NT2/D1 (cell line): ENCODE measurements around the gene TUBGCP6.

Source experiments
- DNase-seq: peaks from one replicate; pipeline ENCODE4 v3.0.0-alpha.2; 2011; ENCODE audit warnings: low read depth, low spot score
- H3K27me3 ChIP-seq: 2 replicates; pipeline ENCODE4 v1.6.0; 2011; ENCODE audit warnings: mild to moderate bottlenecking; ENCODE audit not compliant: insufficient read length, insufficient read depth
- H3K36me3 ChIP-seq: 2 replicates; pipeline ENCODE4 v1.6.1; 2011; ENCODE audit warnings: mild to moderate bottlenecking, low read length, mixed read lengths; ENCODE audit not compliant: insufficient read depth, insufficient read length
- H3K4me1 ChIP-seq: 2 replicates; pipeline ENCODE4 v1.5.1; 2011; ENCODE audit not compliant: insufficient read depth, insufficient read length
- H3K4me3 ChIP-seq: 2 replicates; pipeline ENCODE4 v1.5.1; 2011; ENCODE audit warnings: low read depth; ENCODE audit not compliant: insufficient read length
- H3K9ac ChIP-seq: 2 replicates; pipeline ENCODE4 v1.6.0; 2011; ENCODE audit warnings: low read depth; ENCODE audit not compliant: insufficient read length
- H3K9me3 ChIP-seq: 2 replicates; pipeline ENCODE4 v1.5.1; 2011; ENCODE audit warnings: mild to moderate bottlenecking, low read length; ENCODE audit not compliant: insufficient read depth
- SUZ12 ChIP-seq: IDR thresholded peaks from 2 replicates; pipeline ENCODE4 v1.6.1; 2011; ENCODE audit not compliant: insufficient read length, insufficient read depth; ENCODE audit errors: extremely low read depth
- YY1 ChIP-seq: IDR thresholded peaks from 2 replicates; pipeline ENCODE4 v1.6.1; 2011; ENCODE audit not compliant: insufficient read length, insufficient read depth
- ZNF274 ChIP-seq: IDR thresholded peaks from 2 replicates; pipeline ENCODE4 v1.6.1; 2011; ENCODE audit warnings: mild to moderate bottlenecking, low read depth, low read length

TUBGCP6 gene

DNA sequence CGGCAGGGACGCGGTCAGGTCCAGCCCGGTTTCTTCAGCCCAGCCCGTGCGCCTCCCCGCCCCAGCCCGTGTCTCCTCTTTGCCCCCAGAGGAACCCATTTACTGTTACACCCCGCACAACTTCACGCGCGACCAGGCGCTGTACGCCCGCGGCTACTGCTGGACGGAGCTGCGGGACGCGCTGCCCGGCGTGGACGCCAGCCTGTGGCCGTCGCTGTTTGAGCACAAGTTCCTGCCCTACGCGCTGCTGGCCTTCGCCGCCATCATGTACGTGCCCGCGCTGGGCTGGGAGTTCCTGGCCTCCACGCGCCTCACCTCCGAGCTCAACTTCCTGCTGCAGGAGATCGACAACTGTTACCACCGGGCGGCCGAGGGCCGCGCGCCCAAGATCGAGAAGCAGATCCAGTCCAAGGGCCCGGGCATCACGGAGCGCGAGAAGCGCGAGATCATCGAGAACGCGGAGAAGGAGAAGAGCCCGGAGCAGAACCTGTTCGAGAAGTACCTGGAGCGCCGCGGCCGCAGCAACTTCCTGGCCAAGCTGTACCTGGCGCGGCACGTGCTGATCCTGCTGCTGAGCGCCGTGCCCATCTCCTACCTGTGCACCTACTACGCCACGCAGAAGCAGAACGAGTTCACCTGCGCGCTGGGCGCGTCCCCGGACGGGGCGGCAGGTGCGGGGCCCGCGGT is 67.8 kb downstream of the TUBGCP6 start:
- Histone ChIP-seq H3K9me3 (no peaks in the 10 kb centered on the region), H3K27me3 (peaks cover 1% of the 10 kb centered on the region), H3K4me3 (no peak overlapping the region), H3K9ac (no peak overlapping the region), H3K4me1 (peaks cover 7% of the 10 kb centered on the region), H3K36me3 (no peaks in the 10 kb centered on the region)
- DNase-seq: no peak
- TF ChIP-seq ZNF274 (no peak), SUZ12 (no peak), YY1 (no peak)

DNA sequence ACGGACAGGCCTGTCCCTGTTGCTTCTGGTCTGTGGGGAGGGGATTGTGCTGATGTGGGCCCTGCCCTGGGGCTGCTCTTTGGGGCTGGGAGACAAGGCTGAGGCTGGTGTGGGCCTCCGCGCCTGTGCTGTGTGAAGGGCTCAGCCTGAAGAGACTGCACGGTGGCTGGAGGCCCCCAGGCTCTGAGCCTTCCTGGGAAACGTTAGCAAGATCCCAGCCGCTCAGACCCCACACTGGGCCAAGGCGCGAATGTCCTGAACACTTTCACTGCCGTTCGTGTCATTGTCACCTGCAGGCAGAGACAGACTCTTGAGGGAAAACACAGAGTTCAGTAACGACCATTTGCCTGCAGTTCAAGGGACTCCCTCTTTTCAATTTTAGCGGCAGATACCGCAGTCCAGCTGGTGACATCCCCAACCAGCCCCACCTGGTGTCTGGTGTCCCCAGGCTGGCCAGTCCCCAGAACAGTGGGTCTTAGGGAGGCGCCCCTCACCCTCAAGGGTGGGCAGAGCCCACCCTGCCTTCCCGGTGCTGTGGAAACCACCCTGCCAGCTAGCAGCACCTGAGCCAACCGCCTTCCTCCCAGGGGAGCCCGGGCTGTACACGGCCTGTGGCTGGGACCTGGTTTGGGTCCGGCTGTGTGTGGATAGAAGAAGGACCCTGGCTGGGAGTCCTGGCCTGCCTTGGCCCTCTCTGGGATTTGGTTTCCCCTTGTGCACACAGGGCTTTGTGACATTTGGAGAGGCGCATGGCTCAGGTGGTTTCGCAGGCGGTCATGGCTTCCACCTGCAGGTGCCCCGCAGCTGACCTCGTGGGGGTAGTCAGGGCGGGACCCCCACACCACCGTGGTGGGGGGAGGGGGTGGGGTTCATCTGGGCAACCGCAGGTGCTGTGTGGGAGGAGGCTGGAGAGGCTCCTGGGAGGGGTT is 68.6 kb downstream of the TUBGCP6 start:
- no peaks in the 10 kb centered on the region for H3K9me3 ChIP-seq
- peaks cover 9% of the 10 kb centered on the region for H3K27me3 ChIP-seq
- H3K9ac ChIP-seq: no peak overlapping the region
- no peak for TF ChIP-seq SUZ12
- TF ChIP-seq YY1: no peak
- TF ChIP-seq ZNF274: no peak
- no peak for DNase-seq
- H3K36me3 ChIP-seq: no peaks in the 10 kb centered on the region
- H3K4me3 ChIP-seq: no peak overlapping the region
- peaks cover 12% of the 10 kb centered on the region for H3K4me1 ChIP-seq

DNA sequence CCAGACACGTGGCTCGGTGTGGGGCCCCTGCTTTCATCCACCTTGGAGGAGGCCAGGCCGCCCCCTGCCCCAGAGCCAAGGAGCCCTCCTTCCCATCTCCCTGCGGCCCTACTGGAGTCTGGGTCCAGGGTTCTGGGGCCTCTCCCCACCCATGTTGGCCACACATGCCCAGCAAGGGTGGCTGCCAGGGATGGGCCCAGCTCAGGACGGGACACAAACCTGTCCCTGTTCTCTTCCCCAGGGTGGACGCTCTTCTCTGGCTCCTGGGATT is 69.7 kb downstream of the TUBGCP6 start:
- Histone ChIP-seq H3K27me3 (peaks cover 15% of the 10 kb centered on the region), H3K36me3 (no peaks in the 10 kb centered on the region), H3K9me3 (no peaks in the 10 kb centered on the region), H3K4me3 (no peak overlapping the region), H3K9ac (no peak overlapping the region), H3K4me1 (peaks cover 12% of the 10 kb centered on the region)
- TF ChIP-seq SUZ12 (no peak), ZNF274 (no peak)
- no peak for DNase-seq

DNA sequence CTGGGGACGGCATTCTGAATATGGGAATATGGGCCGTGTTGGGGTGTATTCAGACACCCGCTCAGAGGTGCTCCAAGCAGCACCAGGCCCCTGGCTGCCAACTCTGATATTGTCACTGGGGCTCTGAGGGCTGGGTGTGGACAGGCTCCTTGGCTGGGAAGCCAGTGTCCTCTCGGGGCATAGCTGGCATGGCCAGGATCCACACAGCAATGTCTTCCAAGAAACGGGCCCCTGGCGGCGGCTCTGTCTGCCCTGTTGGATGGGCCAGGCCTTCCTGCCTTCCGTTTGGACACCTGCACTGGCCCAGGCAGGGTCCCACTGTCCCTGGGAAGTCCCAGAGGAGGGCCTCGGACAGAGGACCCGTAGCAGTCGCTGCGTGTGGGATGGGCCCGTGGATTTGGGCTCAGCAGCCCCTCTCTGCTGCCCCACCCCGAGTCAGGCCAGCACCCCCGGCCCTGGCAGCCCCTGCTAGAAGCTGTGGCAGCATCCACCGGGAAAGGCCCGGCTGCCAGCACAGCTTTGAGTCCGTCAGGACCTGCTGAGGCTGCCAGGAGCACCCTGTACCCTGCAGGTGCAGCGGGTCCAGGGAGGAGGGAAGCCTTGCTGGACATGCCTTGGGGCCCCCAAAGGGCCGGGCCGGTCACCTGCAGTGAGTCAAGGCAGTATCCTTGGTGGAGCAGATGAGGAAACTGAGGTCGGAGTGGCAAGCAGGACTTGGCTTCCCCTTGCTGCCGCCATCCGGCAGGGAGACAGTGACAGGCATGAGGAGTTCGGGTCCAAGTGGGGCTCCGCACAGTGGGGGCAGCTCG is 70.2 kb downstream of the TUBGCP6 start:
- DNase-seq: no peak
- Histone ChIP-seq H3K27me3 (peaks cover 15% of the 10 kb centered on the region), H3K4me3 (no peak overlapping the region), H3K9me3 (no peaks in the 10 kb centered on the region), H3K4me1 (peaks cover 12% of the 10 kb centered on the region), H3K36me3 (no peaks in the 10 kb centered on the region), H3K9ac (no peak overlapping the region)
- TF ChIP-seq YY1: no peak
- no peak for TF ChIP-seq SUZ12
- TF ChIP-seq ZNF274: no peak

DNA sequence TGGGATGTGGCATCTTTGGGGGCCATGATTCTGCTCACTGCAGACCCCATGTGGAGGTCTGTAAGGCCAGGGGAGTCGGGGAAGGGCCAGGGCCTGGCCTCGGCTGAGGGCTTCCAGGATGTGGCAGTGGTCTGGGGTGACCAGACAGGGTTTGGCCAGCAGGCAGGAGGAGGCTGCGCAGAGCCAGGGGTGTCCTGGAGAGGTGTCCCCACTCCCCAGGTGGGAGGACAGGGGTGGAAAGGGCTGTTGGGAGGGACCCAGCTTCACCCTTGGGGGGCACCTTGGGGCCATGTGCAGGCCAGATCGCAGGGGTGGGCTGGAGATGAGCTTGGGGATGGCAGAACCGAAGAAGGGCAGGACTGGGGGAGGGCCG is 70.9 kb downstream of the TUBGCP6 start:
- H3K4me1 ChIP-seq: peaks cover 9% of the 10 kb centered on the region
- DNase-seq: no peak
- H3K4me3 ChIP-seq: no peak overlapping the region
- H3K9me3 ChIP-seq: no peaks in the 10 kb centered on the region
- peaks cover 21% of the 10 kb centered on the region for H3K27me3 ChIP-seq
- no peaks in the 10 kb centered on the region for H3K36me3 ChIP-seq
- no peak for TF ChIP-seq ZNF274
- no peak for TF ChIP-seq YY1
- TF ChIP-seq SUZ12: no peak
- no peak overlapping the region for H3K9ac ChIP-seq

DNA sequence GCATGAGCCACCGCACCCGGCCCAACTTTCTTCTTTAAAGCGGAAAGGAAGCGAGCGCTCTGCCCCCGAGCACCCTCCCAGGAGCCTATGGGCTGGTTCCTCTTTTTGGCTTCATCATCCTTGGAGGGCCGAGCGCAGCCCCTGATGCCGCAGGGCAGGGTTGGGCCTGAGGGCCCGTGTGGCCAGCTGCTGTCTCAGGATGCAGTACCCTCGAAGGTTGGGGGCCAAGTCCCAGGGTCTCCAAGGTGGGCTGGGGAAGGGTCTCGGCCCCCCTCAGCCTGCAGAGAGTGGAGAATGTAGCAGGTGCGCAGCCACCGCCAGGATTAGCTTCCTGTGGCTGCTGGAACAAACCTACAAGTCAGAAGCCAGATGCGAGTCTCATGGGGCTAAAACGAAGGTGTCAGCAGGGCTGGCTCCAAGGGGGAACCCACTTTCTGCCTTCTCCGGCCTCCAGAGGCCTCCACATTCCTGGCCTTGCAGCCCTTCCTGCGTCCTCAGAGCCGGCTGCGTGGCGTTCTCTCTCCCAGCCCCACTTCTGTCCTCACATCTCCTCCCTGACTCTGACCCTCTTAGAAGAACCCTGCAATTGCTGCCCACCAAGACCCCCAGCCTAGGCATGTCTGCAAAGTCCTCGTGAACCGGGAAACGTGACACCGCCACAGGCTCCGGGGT is 71.4 kb downstream of the TUBGCP6 start:
- H3K9ac ChIP-seq: no peak overlapping the region
- DNase-seq: no peak
- H3K9me3 ChIP-seq: no peaks in the 10 kb centered on the region
- H3K27me3 ChIP-seq: peaks cover 24% of the 10 kb centered on the region
- peaks cover 7% of the 10 kb centered on the region for H3K4me1 ChIP-seq
- no peaks in the 10 kb centered on the region for H3K36me3 ChIP-seq
- TF ChIP-seq YY1: no peak
- no peak for TF ChIP-seq SUZ12
- TF ChIP-seq ZNF274: no peak
- H3K4me3 ChIP-seq: no peak overlapping the region
